WERI-Rb-1 (cell line): ENCODE data around the gene FTCD.
"Not testable (repeated sequence)": the region's sequence is repeated elsewhere in the genome, so short reads cannot be mapped to it uniquely, and the experiment has no call there.

Source experiments
- DNase-seq: peaks from one replicate; pipeline ENCODE4 v3.0.0-alpha.2; 2020
- H3K27ac ChIP-seq: fragments of 250-450 bp; sonication (Bioruptor Pico); 2 replicates; pipeline ENCODE4 v1.5.1; 2020; ENCODE audit warnings: mild to moderate bottlenecking, moderate library complexity
- H3K27me3 ChIP-seq: fragments of 250-450 bp; sonication (Bioruptor Pico); 2 replicates; pipeline ENCODE4 v1.5.1; 2021; ENCODE audit warnings: mild to moderate bottlenecking, low read depth, moderate library complexity; ENCODE audit not compliant: insufficient read depth, severe bottlenecking
- H3K36me3 ChIP-seq: fragments of 250-450 bp; sonication (Bioruptor Pico); 2 replicates; pipeline ENCODE4 v1.5.1; 2020; ENCODE audit warnings: mild to moderate bottlenecking, moderate library complexity
- H3K4me3 ChIP-seq: 2 replicates; pipeline ENCODE4 v1.5.1; 2011; ENCODE audit warnings: low read depth, mild to moderate bottlenecking, control low read depth, low read length
- H3K9me3 ChIP-seq: fragments of 250-450 bp; sonication (Bioruptor Pico); 2 replicates; pipeline ENCODE4 v1.5.1; 2021; ENCODE audit warnings: mild to moderate bottlenecking, moderate library complexity; ENCODE audit not compliant: severe bottlenecking
- TF ChIP-seq, protein P1 (sequence below): IDR thresholded peaks from 2 replicates; pipeline ENCODE4 v1.5.1; 2011; ENCODE audit warnings: low read depth, mild to moderate bottlenecking, control low read depth, inconsistent platforms, low read length

The FTCD gene

DNA sequence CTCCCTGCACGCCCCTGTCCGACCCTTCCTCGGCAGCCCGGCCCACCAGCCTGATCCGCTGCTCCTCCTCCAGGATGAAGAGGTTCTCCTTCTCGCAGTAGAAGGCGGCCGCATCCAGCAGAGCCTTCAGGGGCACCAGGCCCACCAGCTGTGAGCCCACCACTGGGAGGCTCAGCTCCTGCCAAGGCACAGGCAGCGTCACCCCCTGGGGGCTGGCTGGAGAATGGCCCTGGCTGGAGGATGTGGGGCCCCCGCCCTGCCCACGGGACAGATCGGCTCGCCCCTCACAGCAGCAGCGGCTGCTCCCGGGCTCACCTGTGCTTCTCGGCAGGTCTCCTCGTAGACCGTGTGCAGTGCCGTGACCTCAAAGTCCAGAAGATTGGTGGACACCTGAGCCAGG is 5.3 kb downstream of the FTCD start:
- Histone ChIP-seq H3K4me3 (no peak overlapping the region), H3K27ac (no peak overlapping the region), H3K36me3 (no peaks in the 10 kb centered on the region), H3K27me3 (no peaks in the 10 kb centered on the region), H3K9me3 (no peaks in the 10 kb centered on the region)
- no peak for DNase-seq
- TF ChIP-seq, protein P1, sequence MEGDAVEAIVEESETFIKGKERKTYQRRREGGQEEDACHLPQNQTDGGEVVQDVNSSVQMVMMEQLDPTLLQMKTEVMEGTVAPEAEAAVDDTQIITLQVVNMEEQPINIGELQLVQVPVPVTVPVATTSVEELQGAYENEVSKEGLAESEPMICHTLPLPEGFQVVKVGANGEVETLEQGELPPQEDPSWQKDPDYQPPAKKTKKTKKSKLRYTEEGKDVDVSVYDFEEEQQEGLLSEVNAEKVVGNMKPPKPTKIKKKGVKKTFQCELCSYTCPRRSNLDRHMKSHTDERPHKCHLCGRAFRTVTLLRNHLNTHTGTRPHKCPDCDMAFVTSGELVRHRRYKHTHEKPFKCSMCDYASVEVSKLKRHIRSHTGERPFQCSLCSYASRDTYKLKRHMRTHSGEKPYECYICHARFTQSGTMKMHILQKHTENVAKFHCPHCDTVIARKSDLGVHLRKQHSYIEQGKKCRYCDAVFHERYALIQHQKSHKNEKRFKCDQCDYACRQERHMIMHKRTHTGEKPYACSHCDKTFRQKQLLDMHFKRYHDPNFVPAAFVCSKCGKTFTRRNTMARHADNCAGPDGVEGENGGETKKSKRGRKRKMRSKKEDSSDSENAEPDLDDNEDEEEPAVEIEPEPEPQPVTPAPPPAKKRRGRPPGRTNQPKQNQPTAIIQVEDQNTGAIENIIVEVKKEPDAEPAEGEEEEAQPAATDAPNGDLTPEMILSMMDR, result no peak

DNA sequence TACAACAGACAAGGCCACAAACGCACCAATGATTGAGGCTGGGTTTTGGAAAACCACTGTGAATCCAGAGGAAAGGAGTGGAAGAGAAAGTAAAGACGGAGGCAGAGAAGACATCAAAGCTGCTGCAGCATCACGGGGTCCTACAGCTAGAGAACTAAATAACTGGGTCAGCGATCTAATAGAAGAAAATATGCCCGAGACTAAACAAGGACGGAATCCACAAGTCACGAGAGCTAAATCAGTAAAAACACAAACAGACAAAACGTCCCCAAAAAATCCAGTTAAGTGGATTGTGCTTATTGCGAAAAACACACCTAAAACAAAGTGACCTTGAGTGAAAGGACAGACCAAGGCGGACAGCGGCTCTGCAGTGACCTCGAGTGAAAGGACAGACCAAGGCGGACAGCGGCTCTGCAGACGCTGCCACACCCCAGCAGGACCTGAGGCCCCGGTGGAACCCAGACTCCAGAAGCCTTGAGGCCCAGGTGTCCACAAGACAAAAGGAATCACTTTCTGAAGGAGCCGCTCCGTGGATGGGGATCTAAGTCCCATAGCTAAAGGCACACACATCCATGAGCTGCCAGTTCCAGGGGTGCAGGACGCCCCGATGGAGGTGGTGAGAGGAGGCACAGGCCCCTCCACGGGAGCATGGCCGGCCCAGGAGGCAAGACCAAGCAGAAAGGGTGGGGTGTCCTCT is 6.0 kb downstream of the FTCD start:
- TF ChIP-seq, protein P1, result no peak
- H3K27me3 ChIP-seq, result no peaks in the 10 kb centered on the region
- H3K9me3 ChIP-seq, result no peaks in the 10 kb centered on the region
- H3K27ac ChIP-seq, result no peak overlapping the region
- H3K4me3 ChIP-seq, result no peak overlapping the region
- H3K36me3 ChIP-seq, result no peaks in the 10 kb centered on the region
- no peak for DNase-seq

DNA sequence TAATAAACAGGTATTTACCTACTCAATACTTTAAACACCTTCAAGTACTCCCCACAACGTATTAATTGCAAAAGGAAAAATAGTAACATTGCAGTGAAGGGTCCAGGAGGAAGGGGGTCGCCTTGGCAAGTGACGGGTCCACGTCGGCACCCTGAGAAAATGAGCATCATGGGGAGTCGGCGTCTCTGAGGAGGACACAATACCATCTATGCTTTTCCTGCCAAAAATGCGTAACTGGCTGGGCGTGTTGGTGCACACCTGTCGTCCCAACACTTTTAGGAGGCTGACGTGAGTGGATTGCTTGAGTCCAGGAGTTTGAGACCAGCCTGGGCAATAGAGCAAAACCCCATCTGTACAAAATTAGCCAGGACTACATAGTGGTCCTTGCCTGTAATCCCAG is 7.3 kb downstream of the FTCD start:
- TF ChIP-seq, protein P1, result no peak
- Histone ChIP-seq H3K27me3 (no peaks in the 10 kb centered on the region), H3K9me3 (no peaks in the 10 kb centered on the region), H3K27ac (no peak overlapping the region), H3K36me3 (no peaks in the 10 kb centered on the region), H3K4me3 (no peak overlapping the region)
- DNase-seq, result no peak

DNA sequence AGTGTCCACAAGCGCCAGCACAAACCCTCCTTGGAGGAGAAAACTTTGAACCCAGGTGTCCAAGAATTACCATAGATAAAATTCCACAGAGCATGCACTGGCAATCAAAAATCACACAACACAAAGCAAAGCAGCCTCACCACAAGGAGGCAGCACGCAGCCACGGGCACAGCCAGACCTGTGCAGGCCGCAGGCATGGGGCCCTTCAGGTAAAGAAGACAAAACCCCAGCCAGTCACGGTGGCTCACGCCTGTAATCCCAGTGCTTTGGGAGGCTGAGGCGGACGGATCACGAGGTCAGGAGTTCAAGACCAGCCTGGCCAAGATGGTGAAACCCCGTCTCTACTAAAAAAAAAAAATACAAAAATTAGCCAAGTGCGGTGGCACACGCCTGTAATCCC is 8.0 kb downstream of the FTCD start:
- DNase-seq, result peak; percentile 86
- not testable (repeated sequence) for H3K27me3 ChIP-seq, H3K27ac ChIP-seq, H3K9me3 ChIP-seq, H3K36me3 ChIP-seq, H3K4me3 ChIP-seq
- TF ChIP-seq, protein P1, result peak; percentile 93

DNA sequence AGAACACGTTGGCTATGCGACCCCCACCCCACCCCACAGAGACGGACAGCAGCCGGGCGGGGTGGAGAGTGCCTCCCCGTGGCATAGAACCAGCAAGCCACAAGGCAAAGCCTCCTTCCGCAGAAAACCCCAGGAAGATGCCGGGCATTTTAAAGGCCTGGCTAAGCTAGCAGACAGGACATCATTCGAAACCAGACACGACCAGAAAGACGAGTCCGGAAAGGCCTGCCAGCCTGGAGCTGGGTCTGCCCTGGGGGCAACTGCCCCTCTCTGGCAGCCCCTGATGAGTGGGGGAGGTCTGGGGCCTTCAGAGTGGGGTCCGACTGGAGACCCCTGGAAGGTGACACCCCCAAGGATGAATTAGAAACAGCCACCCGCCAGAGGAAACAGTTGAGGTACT is 8.5 kb downstream of the FTCD start:
- H3K9me3 ChIP-seq, result no peaks in the 10 kb centered on the region
- TF ChIP-seq, protein P1, result no peak
- H3K4me3 ChIP-seq, result no peak overlapping the region
- H3K27ac ChIP-seq, result no peak overlapping the region
- DNase-seq, result no peak
- no peaks in the 10 kb centered on the region for H3K27me3 ChIP-seq
- H3K36me3 ChIP-seq, result no peaks in the 10 kb centered on the region
